H1 (cell line): Measurements from ENCODE around the gene PAAF1. TPM values are rescaled to one million over a fixed set of nuclear protein-coding genes. Genes with fewer than 3 reads are reported as not detected.

Experiments
- CTCF ChIA-PET: fragments of 300-600 bp; sonication (Branson Sonifier 250); formaldehyde crosslinking; loops from one replicate; lab custom pipeline; 2021; ENCODE audit not compliant: partially characterized antibody; lab: Charles Lee
- POLR2A ChIA-PET: fragments of 300-600 bp; sonication (Branson Sonifier 250); formaldehyde crosslinking; loops from one replicate; lab custom pipeline; 2021; ENCODE audit warnings: inconsistent platforms; ENCODE audit not compliant: partially characterized antibody; lab: Charles Lee
- DNase-seq, 2 experiments: peaks; one replicate each; pipeline versions ENCODE4 v3.0.0 to v3.0.0-alpha.2; 2010 to 2022; ENCODE audit warnings: low spot score in 2 of 2, low read depth in 1 of 2, mixed read lengths in 1 of 2
- FAIRE-seq: peaks from 2 replicates; lab custom pipeline; 2011; peaks lifted over from hg19 to GRCh38; lab: Jason Lieb, UNC
- H2AFZ ChIP-seq: 2 replicates; pipeline ENCODE4 v1.8.1; 2012; ENCODE audit warnings: low read length, inconsistent platforms
- H2AK5ac ChIP-seq: 2 replicates; pipeline ENCODE4 v1.6.1; 2013; ENCODE audit warnings: low read depth, low read length
- H2BK120ac ChIP-seq: replicated peaks from 2 replicates; pipeline ENCODE3; 2013; ENCODE audit warnings: low read depth, low read length, inconsistent platforms
- H2BK12ac ChIP-seq: 2 replicates; pipeline ENCODE4 v1.6.1; 2013; ENCODE audit warnings: low read depth, low read length
- H2BK15ac ChIP-seq: 2 replicates; pipeline ENCODE4 v1.6.1; 2013; ENCODE audit warnings: low read length
- H2BK20ac ChIP-seq: 2 replicates; pipeline ENCODE4 v1.6.1; 2013; ENCODE audit warnings: low read length
- H2BK5ac ChIP-seq: 2 replicates; pipeline ENCODE4 v1.6.1; 2013; ENCODE audit warnings: low read depth, low read length
- H3K14ac ChIP-seq: 2 replicates; pipeline ENCODE4 v1.6.1; 2013; ENCODE audit warnings: inconsistent platforms; ENCODE audit not compliant: insufficient read length
- H3K18ac ChIP-seq: 2 replicates; pipeline ENCODE4 v1.6.1; 2013; ENCODE audit warnings: low read length; ENCODE audit errors: extremely low read depth
- H3K23ac ChIP-seq: 2 replicates; pipeline ENCODE4 v1.6.1; 2013; ENCODE audit warnings: inconsistent platforms; ENCODE audit not compliant: insufficient read length
- H3K23me2 ChIP-seq: 2 replicates; pipeline ENCODE4 v1.6.1; 2013; ENCODE audit warnings: low read depth, low read length
- H3K27ac ChIP-seq: 2 replicates; pipeline ENCODE4 v1.6.1; 2011; ENCODE audit warnings: low read depth, low read length, inconsistent platforms
- H3K27me3 ChIP-seq, 4 experiments: replicated peaks in 1 of 4; 1 replicate in 1 of 4; 2 replicates in 3 of 4; pipeline versions ENCODE4 v1.6.1 to v1.8.1; 2011 to 2013; ENCODE audit warnings: low read length in 3 of 4, mild to moderate bottlenecking in 3 of 4, inconsistent platforms in 2 of 4, mixed read lengths in 2 of 4, moderate library complexity in 1 of 4; ENCODE audit not compliant: control insufficient read depth in 3 of 4, insufficient read depth in 3 of 4; ENCODE audit errors: extremely low read depth in 1 of 4
- H3K36me3 ChIP-seq, 4 experiments: 2 replicates each; pipeline versions ENCODE4 v1.6.1 to v1.8.1; 2011 to 2013; ENCODE audit warnings: mild to moderate bottlenecking in 4 of 4, low read length in 3 of 4, moderate library complexity in 2 of 4, control low read depth in 1 of 4, inconsistent platforms in 1 of 4; ENCODE audit not compliant: insufficient read depth in 4 of 4, control insufficient read depth in 2 of 4
- H3K4ac ChIP-seq: replicated peaks from 2 replicates; pipeline ENCODE3; 2013; ENCODE audit warnings: low read length, low read depth, mixed read lengths, inconsistent platforms; ENCODE audit not compliant: insufficient read length
- H3K4me1 ChIP-seq, 4 experiments: replicated peaks in 1 of 4; 1 replicate in 1 of 4; 2 replicates in 3 of 4; pipeline versions ENCODE4 v1.6.1 to v1.8.1; 2011 to 2013; ENCODE audit warnings: low read length in 3 of 4, inconsistent platforms in 2 of 4, mixed read lengths in 1 of 4; ENCODE audit not compliant: insufficient read depth in 4 of 4, control insufficient read depth in 3 of 4
- H3K4me2 ChIP-seq, 2 experiments: 2 replicates each; pipeline versions ENCODE4 v1.6.1 to v1.8.1; 2011 to 2013; ENCODE audit warnings: low read depth in 2 of 2, low read length in 2 of 2, control low read depth in 1 of 2, inconsistent platforms in 1 of 2, mild to moderate bottlenecking in 1 of 2; ENCODE audit not compliant: insufficient read depth in 1 of 2
- H3K4me3 ChIP-seq, 4 experiments: fragments of 200-600, 300-600 bp in 1 of 4; sonication (generic), shearing (Covaris generic), sonication (Bioruptor Twin) in 1 of 4; 2 replicates each; pipeline versions ENCODE4 v1.5.1 to v1.8.1; 2011 to 2016; ENCODE audit warnings: low read length in 4 of 4, low read depth in 3 of 4, control low read depth in 2 of 4, inconsistent platforms in 2 of 4, mild to moderate bottlenecking in 2 of 4, mixed read lengths in 1 of 4, moderate library complexity in 1 of 4; ENCODE audit not compliant: insufficient read depth in 2 of 4; ENCODE audit errors: extremely low read depth in 1 of 4
- H3K56ac ChIP-seq: replicated peaks from 2 replicates; pipeline ENCODE3; 2013; ENCODE audit warnings: low read depth, mild to moderate bottlenecking, mixed read lengths, low read length, inconsistent platforms; ENCODE audit not compliant: insufficient read length
- H3K79me1 ChIP-seq: 2 replicates; pipeline ENCODE4 v1.6.1; 2013; ENCODE audit warnings: low read depth, low read length, control low read depth
- H3K79me2 ChIP-seq, 2 experiments: 2 replicates each; pipeline versions ENCODE4 v1.6.1 to v1.8.1; 2012 to 2013; ENCODE audit warnings: low read length in 2 of 2, mild to moderate bottlenecking in 2 of 2, inconsistent platforms in 1 of 2; ENCODE audit not compliant: insufficient read depth in 2 of 2, control insufficient read depth in 1 of 2
- H3K9ac ChIP-seq, 4 experiments: replicated peaks in 1 of 4; 1 replicate in 1 of 4; 2 replicates in 3 of 4; pipeline versions ENCODE4 v1.6.1 to v1.8.1; 2011 to 2013; ENCODE audit warnings: low read depth in 3 of 4, low read length in 3 of 4, control low read depth in 2 of 4, mild to moderate bottlenecking in 2 of 4, moderate library complexity in 2 of 4, inconsistent platforms in 1 of 4; ENCODE audit errors: extremely low read depth in 1 of 4
- H3K9me3 ChIP-seq, 2 experiments: 2 replicates each; pipeline versions ENCODE4 v1.6.1 to v1.8.1; 2012 to 2013; ENCODE audit warnings: mild to moderate bottlenecking in 2 of 2, moderate library complexity in 2 of 2, control low read depth in 1 of 2, inconsistent platforms in 1 of 2, low read depth in 1 of 2, low read length in 1 of 2, mixed read lengths in 1 of 2; ENCODE audit not compliant: insufficient read depth in 2 of 2
- H4K20me1 ChIP-seq, 2 experiments: replicated peaks in 1 of 2; 2 replicates each; pipeline versions ENCODE3 to v1.8.1; 2011 to 2013; ENCODE audit warnings: inconsistent platforms in 2 of 2, low read length in 2 of 2, mild to moderate bottlenecking in 1 of 2; ENCODE audit not compliant: insufficient read depth in 2 of 2, control insufficient read depth in 1 of 2
- H4K5ac ChIP-seq: 2 replicates; pipeline ENCODE4 v1.6.1; 2013; ENCODE audit warnings: low read length, low read depth, mixed read lengths, inconsistent platforms; ENCODE audit not compliant: insufficient read length
- H4K8ac ChIP-seq: 2 replicates; pipeline ENCODE4 v1.8.0; 2013; ENCODE audit warnings: mild to moderate bottlenecking, moderate library complexity, low read length, inconsistent platforms; ENCODE audit not compliant: insufficient read depth; ENCODE audit errors: extremely low read depth
- H4K91ac ChIP-seq: replicated peaks from 2 replicates; pipeline ENCODE3; 2013; ENCODE audit warnings: low read length, mixed read lengths, inconsistent platforms; ENCODE audit not compliant: insufficient read length
- ASH2L ChIP-seq: fragments of 200-600, 300-600 bp; sonication (generic); IDR thresholded peaks from one replicate; pipeline ENCODE4 v1.7.1; 2017; ENCODE audit warnings: low read length
- CEBPB ChIP-seq: IDR thresholded peaks from 2 replicates; pipeline ENCODE4 v1.6.1; 2012; ENCODE audit warnings: low read depth, low read length
- EP300 ChIP-seq, 2 experiments: IDR thresholded peaks; 1 replicate in 1 of 2; 2 replicates in 1 of 2; pipeline ENCODE4 v1.6.1; 2011 to 2012; ENCODE audit warnings: low read depth in 2 of 2, low read length in 2 of 2, mild to moderate bottlenecking in 2 of 2, borderline replicate concordance in 1 of 2, inconsistent platforms in 1 of 2, moderate library complexity in 1 of 2
- EZH2 ChIP-seq: fragments of 200-600 bp; sonication (generic); IDR thresholded peaks from 2 replicates; pipeline ENCODE4 v1.7.1; 2012; ENCODE audit warnings: low read depth, mild to moderate bottlenecking, moderate library complexity, low read length, inconsistent platforms; ENCODE audit not compliant: severe bottlenecking
- FOSL1 ChIP-seq: IDR thresholded peaks from 2 replicates; pipeline ENCODE4 v1.6.1; 2011; ENCODE audit warnings: mild to moderate bottlenecking, low read depth, low read length, moderate library complexity; ENCODE audit not compliant: insufficient read depth
- HDAC2 ChIP-seq, 2 experiments: fragments of 300-600 bp in 1 of 2; sonication (generic) in 1 of 2; IDR thresholded peaks; 2 replicates each; pipeline ENCODE4 v1.6.1; 2011 to 2012; ENCODE audit warnings: low read depth in 2 of 2, low read length in 2 of 2, mild to moderate bottlenecking in 2 of 2, moderate library complexity in 2 of 2, borderline replicate concordance in 1 of 2, inconsistent platforms in 1 of 2
- JUND ChIP-seq: IDR thresholded peaks from 2 replicates; pipeline ENCODE4 v1.6.1; 2011; ENCODE audit warnings: mild to moderate bottlenecking, improper control_type of control experiment, low read length
- POLR2AphosphoS5 ChIP-seq: IDR thresholded peaks from 2 replicates; pipeline ENCODE4 v1.6.1; 2011; ENCODE audit warnings: low read depth, low read length
- SAP30 ChIP-seq: fragments of 300-600 bp; sonication (generic); IDR thresholded peaks from 2 replicates; pipeline ENCODE4 v1.7.1; 2012; ENCODE audit warnings: low read length, moderate library complexity, mild to moderate bottlenecking, inconsistent platforms; ENCODE audit not compliant: insufficient read depth, insufficient replicate concordance
- SIX5 ChIP-seq: IDR thresholded peaks from 2 replicates; pipeline ENCODE4 v1.6.1; 2011; ENCODE audit warnings: mild to moderate bottlenecking, low read depth, low read length
- TAF1 ChIP-seq: IDR thresholded peaks from 2 replicates; pipeline ENCODE4 v1.6.1; 2011; ENCODE audit warnings: mild to moderate bottlenecking, low read depth, low read length
- TAF7 ChIP-seq: optimal IDR thresholded peaks from 2 replicates; pipeline ENCODE3; 2011; ENCODE audit warnings: low read depth, mild to moderate bottlenecking, inconsistent platforms, low read length, moderate library complexity, borderline replicate concordance
- YY1 ChIP-seq: IDR thresholded peaks from 2 replicates; pipeline ENCODE4 v1.6.1; 2011; ENCODE audit warnings: low read depth, mild to moderate bottlenecking, low read length
- WGBS, 2 experiments: shearing (Covaris generic) in 1 of 2; methylation state at CpG; one replicate each; pipeline versions ENCODE4 v1.1.6 to v1.1.7; 2013 to 2015; ENCODE audit warnings: low lambda C conversion rate in 2 of 2, mixed read lengths in 2 of 2, inconsistent platforms in 1 of 2, low coverage in 1 of 2, missing lambda C conversion rate in 1 of 2; ENCODE audit not compliant: insufficient replicate concordance in 2 of 2, insufficient coverage in 1 of 2, insufficient read length in 1 of 2; ENCODE audit errors: extremely low coverage in 1 of 2, missing lambda C conversion rate in 1 of 2; 5-methylcytosine and 5-hydroxymethylcytosine counted together
- polyA plus RNA-seq, 7 experiments: library from polyadenylated mRNA; depleted of rRNA in 3 of 7; stranded (reverse) in 5 of 7; unstranded in 2 of 7; fragments of >200 nt in 5 of 7; fragments of 200-250 nt in 2 of 7; gene quantifications; 1 replicate in 5 of 7; 2 replicates in 1 of 7; 4 replicates in 1 of 7; pipeline versions ENCODE4 v1.2.1 to v1.2.3, GENCODE V29; 2011 to 2013; ENCODE audit warnings: missing spikeins in 2 of 7, mixed read lengths in 2 of 7
- total RNA-seq: library from RNA; stranded (reverse); fragmentation: NEBNext Ultra II Directional; extraction: Animal tissue kit (Norgen Biotek cat#: 25700); gene quantifications from 2 replicates; pipeline ENCODE4 v1.2.1, GENCODE V29; 2021

The PAAF1 gene
- total and polyA plus RNA-seq, 2 of the 8 experiments (the other 6 are each of a cell fraction or from before 2014, with no cell fraction given), result 24.4 to 28.8 TPM

GRCh38 chr11:73856031-73856567, 20.7 kb upstream of the PAAF1 start:
- Histone ChIP-seq H3K9ac (0 out of 7 replicates have a peak overlapping the region, but pooled peaks of 1 of the 4 experiments have one; percentile 19), H2AK5ac (no peak overlapping the region), H2BK120ac (no peak overlapping the region), H3K27ac (no peak overlapping the region), H4K20me1 (no peaks in the 10 kb centered on the region), H3K4me2 (peak overlapping the region in 1 of 2 experiments; percentile 15; a peak in 2 of 4 replicates), H2BK12ac (no peak overlapping the region), H3K4ac (no peak overlapping the region), H3K4me3 (no peak overlapping the region), H3K79me2 (no peaks in the 10 kb centered on the region), H3K18ac (no peak overlapping the region), H3K23me2 (no peaks in the 10 kb centered on the region), H3K4me1 (peaks cover 0 to 8% (median 6%) of the 10 kb centered on the region in 4 experiments; a peak in 3 of 7 replicates), H3K9me3 (no peaks in the 10 kb centered on the region), H3K79me1 (no peaks in the 10 kb centered on the region), H4K5ac (no peak overlapping the region), H3K56ac (no peak overlapping the region), H2BK20ac (no peak overlapping the region), H3K27me3 (no peaks in the 10 kb centered on the region), H3K36me3 (no peaks in the 10 kb centered on the region), H2BK15ac (no peak overlapping the region), H4K8ac (no peak overlapping the region), H2BK5ac (no peak overlapping the region), H2AFZ (no peak overlapping the region), H4K91ac (no peak overlapping the region), H3K23ac (no peak overlapping the region), H3K14ac (no peak overlapping the region)
- POLR2A ChIA-PET, result interaction anchor here (0.7 to 7.2 kb wide), 13 partner anchors 9 to 215 kb away, joined by 3 to 49 read pairs (median 4); partner anchors contain the start of genes COA4, MRPL48 and PAAF1
- WGBS, 2 experiments, result 81% methylated on average over 1 of the region's 1 CpG; no CpG with 5 or more reads in 1 of the 2 experiments
- DNase-seq (no peak), FAIRE-seq (peak; percentile 76)
- CTCF ChIA-PET, result interaction anchor here (0.9 to 1.4 kb wide), 5 partner anchors 10 to 92 kb away, joined by 3 to 6 read pairs (median 3); no protein-coding TSS in a partner anchor
- TF ChIP-seq EZH2 (no peak), SAP30 (no peak), SIX5 (no peak), FOSL1 (no peak), JUND (no peak), POLR2AphosphoS5 (no peak), EP300 (IDR thresholded peaks at IDR 0.05; ENCODE audit: borderline replicate concordance in 1 of 2, low read depth in 2 of 2, low read length in 2 of 2) (no peak), CEBPB (no peak), ASH2L (no peak), YY1 (no peak), TAF1 (no peak), TAF7 (no peak), HDAC2 (IDR thresholded peaks at IDR 0.05; ENCODE audit: borderline replicate concordance in 1 of 2, low read depth in 2 of 2, low read length in 2 of 2) (no peak)
